Body of pancreas (tissue), 4 donors: ENCODE results near the gene POLR3K. TPM values are rescaled to one million over a fixed set of nuclear protein-coding genes. Genes with fewer than 3 reads are reported as not detected.
A peak's percentile ranks its signal among the peaks of the same experiment; 100 is the strongest.

ENCODE experiments used
- ATAC-seq: fragments of 150-250 bp; one replicate; pipeline ENCODE4 v1.9.1; 2016
- DNase-seq, 4 donors: peaks; one replicate each; pipeline ENCODE4 v3.0.0-alpha.2; 2019
- H3K27ac ChIP-seq, 4 donors: fragments of 200-600 bp; sonication (generic); 1 replicate in 3 of 4; 2 replicates in 1 of 4; pipeline versions ENCODE4 v1.5.1 to v1.6.1; 2016 to 2019; ENCODE audit warnings: mild to moderate bottlenecking in 1 of 4, mixed read lengths in 1 of 4, moderate library complexity in 1 of 4
- H3K27me3 ChIP-seq, 2 donors: fragments of 200-600 bp; sonication (generic); one replicate each; pipeline ENCODE4 v1.6.0; 2016; ENCODE audit warnings: mild to moderate bottlenecking in 1 of 2
- H3K36me3 ChIP-seq, 2 donors: fragments of 200-600 bp; sonication (generic); replicated peaks in 1 of 2; 2 replicates each; pipeline ENCODE4 v1.5.1; 2016; ENCODE audit warnings: low read depth in 2 of 2; ENCODE audit not compliant: insufficient read depth in 1 of 2
- H3K4me1 ChIP-seq: fragments of 200-600 bp; sonication (generic); one replicate; pipeline ENCODE4 v1.6.0; 2016
- H3K4me3 ChIP-seq, 2 donors: fragments of 200-600 bp; sonication (generic); 1 replicate in 1 of 2; 2 replicates in 1 of 2; pipeline ENCODE4 v1.5.1; 2016 to 2019
- H3K9me3 ChIP-seq, 3 donors: fragments of 200-600 bp; sonication (generic); 1 replicate in 2 of 3; 2 replicates in 1 of 3; pipeline ENCODE4 v1.5.1; 2016
- CTCF ChIP-seq, 7 experiments: fragments of 450-650 bp in 4 of 7; fragments of 200-600 bp in 3 of 7; sonication (generic) in 3 of 7; IDR thresholded peaks; one replicate each; pipeline ENCODE4 v1.5.1; 2016 to 2019; ENCODE audit warnings: antibody characterized with exemption in 7 of 7
- POLR2A ChIP-seq, 3 donors: fragments of 450-650 bp; IDR thresholded peaks; one replicate each; pipeline ENCODE4 v1.6.1; 2016; ENCODE audit warnings: antibody characterized with exemption in 3 of 3, mild to moderate bottlenecking in 2 of 3
- WGBS, 2 donors: methylation state at CpG; one replicate each; pipeline ENCODE4 v1.1.5; 2017; 5-methylcytosine and 5-hydroxymethylcytosine counted together
- intact Hi-C: fragments of 100-400 bp; cut with DNase I; formaldehyde crosslinking; loops from one replicate; pipeline ENCODE4 v1.15.1; 2023
- total RNA-seq, 2 donors: library from RNA; depleted of rRNA; stranded (reverse); fragments of >200 nt; gene quantifications; one replicate each; pipeline ENCODE4 v1.1.0, GENCODE V29; 2016

Gene POLR3K
- total RNA-seq, result 1 to 10 TPM; 2.6 to 5.6 TPM

GRCh38 chr16:53346-54236, at the start of gene POLR3K, which contains the start of gene SNRNP25:
POLR3K (minus strand) TSS chr16:53608; CDS start chr16:53586, 22 bp downstream.
SNRNP25 (plus strand) TSS chr16:53828; CDS start chr16:54017, 189 bp downstream.
- no peaks in the 10 kb centered on the region for H3K36me3 ChIP-seq
- peak within 1 kb of the TSS; percentile 55 to 83 (median 75) for H3K27ac ChIP-seq
- H3K4me1 ChIP-seq, result peaks cover 17% of the 10 kb centered on the region
- TF ChIP-seq CTCF (IDR thresholded peaks at IDR 0.05), result no peak
- TF ChIP-seq POLR2A (IDR thresholded peaks at IDR 0.05), result peak; percentile 42 to 77 (median 73)
- intact Hi-C loops, result no loop called here
- ATAC-seq, result peak; percentile 98
- H3K9me3 ChIP-seq, result no peaks in the 10 kb centered on the region
- peak; percentile 100 for DNase-seq
- H3K27me3 ChIP-seq, result no peaks in the 10 kb centered on the region
- 0% methylated on average over 17 to 87 of the region's 91 CpGs for WGBS, 2 donors
- H3K4me3 ChIP-seq, result peak within 1 kb of the TSS; percentile 50 to 58

GRCh38 chr16:102060-102855, 48.9 kb upstream of the POLR3K start:
- peak in 2 of 4 donors; percentile 25 to 28 for DNase-seq
- no peaks in the 10 kb centered on the region for H3K27me3 ChIP-seq
- H3K9me3 ChIP-seq, result no peaks in the 10 kb centered on the region
- TF ChIP-seq CTCF (IDR thresholded peaks at IDR 0.05), result no peak
- TF ChIP-seq POLR2A (IDR thresholded peaks at IDR 0.05), result no peak
- H3K36me3 ChIP-seq, result peaks cover 0 to 1% of the 10 kb centered on the region in 2 donors
- peaks cover 12% of the 10 kb centered on the region for H3K4me1 ChIP-seq
- peak overlapping the region in 1 of 4 donors; percentile 6 for H3K27ac ChIP-seq
- 79 to 92% methylated on average over 16 to 19 of the region's 19 CpGs for WGBS, 2 donors
- intact Hi-C loops, result no loop called here
- ATAC-seq, result peak; percentile 21
- no peak overlapping the region for H3K4me3 ChIP-seq

- no peak for TF ChIP-seq CTCF (IDR thresholded peaks at IDR 0.05)
- no peak for TF ChIP-seq POLR2A (IDR thresholded peaks at IDR 0.05)
- Histone ChIP-seq H3K27ac (peak overlapping the region in 1 of 4 donors; percentile 3), H3K27me3 (no peaks in the 10 kb centered on the region), H3K4me1 (peaks cover 15% of the 10 kb centered on the region), H3K9me3 (no peaks in the 10 kb centered on the region), H3K36me3 (peaks cover 0 to 1% of the 10 kb centered on the region in 2 donors), H3K4me3 (no peak overlapping the region)
- 85 to 89% methylated on average over 6 of the region's 6 CpGs for WGBS, 2 donors
- intact Hi-C loops, result no loop called here
- ATAC-seq (no peak), DNase-seq (no peak)
Measured at GRCh38 chr16:101586-101985, 48.2 kb upstream of the POLR3K start.

- peaks cover 15% of the 10 kb centered on the region for H3K4me1 ChIP-seq
Measured at GRCh38 chr16:100989-101388, 47.6 kb upstream of the POLR3K start.

More at GRCh38 chr16:100989-101388, 47.6 kb upstream of the POLR3K start:
- 83 to 86% methylated on average over 2 to 5 of the region's 5 CpGs for WGBS, 2 donors
- ATAC-seq, result no peak
- intact Hi-C loops, result no loop called here
- DNase-seq, result no peak
- Histone ChIP-seq H3K36me3 (peaks cover 0 to 1% of the 10 kb centered on the region in 2 donors), H3K27me3 (no peaks in the 10 kb centered on the region), H3K27ac (no peak overlapping the region), H3K4me3 (no peak overlapping the region), H3K9me3 (no peaks in the 10 kb centered on the region)
- TF ChIP-seq CTCF (IDR thresholded peaks at IDR 0.05) (no peak), POLR2A (IDR thresholded peaks at IDR 0.05) (no peak)
